Amygdala (tissue), 56 donors: ENCODE measurements around the gene MAGI2.
"Not testable (repeated sequence)": the region's sequence is repeated elsewhere in the genome, so short reads cannot be mapped to it uniquely, and the experiment has no call there.

Experiments used
- DNase-seq, 56 donors: peaks; one replicate each; lab custom pipeline; 2025; lab: John Stamatoyannopoulos, UW

Gene MAGI2

DNA sequence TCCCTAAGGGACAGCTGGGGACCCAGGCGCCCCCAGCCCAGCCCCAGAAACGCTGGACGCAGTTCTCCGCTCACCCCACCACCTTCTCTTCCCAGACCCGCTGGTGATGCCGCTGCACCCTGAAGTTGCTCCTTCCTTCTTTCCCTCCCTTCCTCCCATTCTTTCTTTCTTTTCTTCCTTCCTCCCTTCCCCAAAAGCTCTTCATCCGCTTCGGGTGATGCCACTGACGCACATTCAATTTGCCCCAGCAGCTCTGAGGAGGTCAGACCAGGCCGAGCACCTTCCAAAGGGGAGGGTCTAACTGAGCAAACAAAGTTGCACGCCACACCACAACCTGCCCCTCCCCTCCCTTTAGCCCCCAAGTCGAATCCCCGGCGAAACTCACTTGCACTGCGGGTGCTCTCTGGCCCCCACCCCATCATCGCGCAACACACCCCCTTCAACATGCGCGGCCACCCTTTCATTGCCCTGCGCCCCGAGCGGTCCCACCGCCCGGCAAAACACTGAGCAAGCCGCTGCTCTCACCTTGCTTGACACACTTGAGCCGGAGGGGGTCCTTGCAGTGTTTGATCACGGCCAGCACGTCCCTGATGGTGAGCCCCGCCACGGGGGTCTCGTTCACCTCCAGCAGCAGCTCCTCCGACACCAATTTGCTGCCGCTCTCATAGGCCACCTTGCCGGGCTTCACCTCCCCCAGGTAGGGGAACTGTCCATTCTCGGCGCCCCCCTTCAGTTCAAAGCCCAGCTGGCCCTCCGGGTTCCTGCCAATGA is 787 bp downstream of the MAGI2 start:
- DNase-seq, result peak in 28 of 56 donors; percentile 3 to 68 (median 45)

GRCh38 chr7:79452032-79452494 is 1.4 kb downstream of the MAGI2 start:
- peak; percentile 24 to 93 (median 82) for DNase-seq

DNA sequence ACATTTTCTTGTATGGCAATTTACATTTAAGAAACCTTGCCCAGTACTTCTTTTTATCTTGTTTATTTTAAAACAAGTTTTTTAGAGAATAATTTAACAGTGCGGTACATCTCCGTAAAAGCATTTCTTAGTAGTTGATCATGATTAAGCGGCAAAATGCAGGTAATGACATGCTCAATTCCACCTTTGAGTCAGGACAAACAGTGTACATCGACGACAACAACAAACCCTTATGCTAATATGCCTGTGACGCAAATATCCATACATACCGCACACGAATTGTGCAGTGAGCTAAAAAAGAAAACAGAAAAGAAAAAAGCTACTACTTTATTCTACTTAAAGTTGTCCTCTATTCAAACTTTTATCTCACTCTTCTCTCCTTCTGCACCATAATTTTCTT is 1.9 kb downstream of the MAGI2 start:
- DNase-seq, result no peak

DNA sequence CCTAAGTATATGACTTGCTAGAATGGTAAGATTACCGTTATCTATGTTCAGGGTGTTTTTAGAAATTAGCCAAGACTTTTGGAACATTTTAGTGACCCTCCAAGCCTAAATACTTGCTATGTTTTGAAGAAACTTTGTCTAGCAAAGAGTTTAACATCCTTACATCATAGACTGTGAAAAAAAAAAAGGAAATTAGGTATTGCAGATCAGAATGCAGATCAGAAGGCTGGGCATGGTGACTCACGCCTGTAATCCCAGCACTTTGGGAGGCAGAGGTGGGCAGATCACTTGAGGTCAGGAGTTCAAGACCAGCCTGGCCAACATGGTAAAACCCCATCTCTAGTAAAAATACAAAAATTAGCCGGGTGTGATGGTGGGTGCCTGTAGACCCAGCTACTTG is 10.7 kb downstream of the MAGI2 start:
- not testable (repeated sequence) for DNase-seq

DNA sequence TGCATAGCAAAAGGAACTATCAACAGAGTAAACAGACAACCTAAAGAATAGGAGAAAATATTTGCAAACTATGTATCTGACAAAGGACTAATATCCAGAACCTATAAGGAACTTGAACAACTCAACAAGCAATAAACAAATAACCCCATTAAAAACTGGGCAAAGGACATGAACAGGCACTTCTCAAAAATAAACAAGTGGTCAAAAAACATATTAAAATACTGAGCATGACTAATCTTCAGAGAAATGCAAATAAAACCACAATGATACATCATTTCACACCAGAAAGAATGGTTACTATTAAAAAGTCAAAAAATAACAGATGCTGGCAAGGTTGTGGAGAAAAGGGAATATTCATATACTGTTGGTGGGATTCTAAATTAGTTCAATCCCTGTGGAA is 17.1 kb downstream of the MAGI2 start:
- DNase-seq, result no peak

DNA sequence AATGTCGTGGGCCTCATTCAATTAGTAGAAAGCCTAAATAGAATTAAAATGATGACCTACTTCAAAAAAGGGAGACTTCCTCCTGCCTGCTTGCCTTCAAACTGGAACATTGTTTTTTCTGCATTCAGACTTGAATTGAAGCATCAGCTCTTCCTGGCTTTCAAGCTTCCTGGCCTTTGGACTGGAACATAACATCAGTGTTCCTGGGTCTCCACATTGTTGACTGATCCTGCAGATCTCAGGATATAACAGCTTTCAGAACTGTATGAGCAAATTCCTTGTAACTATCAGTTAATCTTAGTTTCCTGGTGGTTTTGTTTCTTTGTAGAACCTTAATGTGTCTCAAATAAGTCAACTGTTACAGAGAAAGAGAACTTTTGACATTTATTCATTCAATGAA is 18.6 kb downstream of the MAGI2 start:
- DNase-seq, result no peak

DNA sequence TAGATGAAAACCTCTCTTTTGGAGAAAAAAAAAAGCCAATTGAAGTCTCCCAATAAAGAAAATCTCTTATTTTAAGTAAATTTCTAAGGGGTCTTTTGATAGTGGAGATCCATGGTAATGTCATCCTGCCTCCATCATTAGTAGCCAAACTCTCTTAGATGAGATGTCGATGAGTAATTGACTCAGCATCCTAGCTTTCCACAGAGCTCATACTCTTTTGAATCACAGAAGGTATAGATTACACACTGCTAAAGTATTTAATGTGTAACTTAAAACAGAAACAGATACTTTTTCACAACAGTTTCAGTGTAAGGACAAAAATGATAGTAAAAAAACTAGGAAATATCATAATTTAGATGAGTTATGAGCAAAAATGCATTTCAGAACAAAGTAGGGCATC is 19.4 kb downstream of the MAGI2 start:
- DNase-seq, result no peak

GRCh38 chr7:79430391-79430790 is 23.1 kb downstream of the MAGI2 start:
- DNase-seq, result no peak

DNA sequence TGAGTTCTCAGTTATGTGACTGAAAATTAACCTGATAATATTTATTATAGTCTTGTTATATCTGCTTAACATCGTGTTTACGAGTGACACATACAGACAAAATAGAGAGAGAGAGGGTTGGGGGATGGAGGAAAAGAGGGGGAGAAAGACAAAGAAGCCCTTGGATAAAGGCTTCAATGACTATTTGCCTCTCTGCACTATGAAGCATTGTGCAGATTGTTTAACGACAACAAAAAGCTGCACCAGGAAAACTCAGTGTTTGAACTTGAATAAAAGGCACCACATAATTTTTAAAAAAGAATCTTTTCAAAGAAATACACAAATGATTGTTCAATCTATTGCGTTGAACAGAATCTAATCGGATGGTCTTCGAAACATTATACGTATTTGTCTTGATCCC is 27.8 kb downstream of the MAGI2 start:
- peak in 3 of 56 donors; percentile 6 to 35 (median 15) for DNase-seq

GRCh38 chr7:79421751-79422150 is 31.7 kb downstream of the MAGI2 start:
- DNase-seq, result peak in 1 of 56 donors; percentile 9

DNA sequence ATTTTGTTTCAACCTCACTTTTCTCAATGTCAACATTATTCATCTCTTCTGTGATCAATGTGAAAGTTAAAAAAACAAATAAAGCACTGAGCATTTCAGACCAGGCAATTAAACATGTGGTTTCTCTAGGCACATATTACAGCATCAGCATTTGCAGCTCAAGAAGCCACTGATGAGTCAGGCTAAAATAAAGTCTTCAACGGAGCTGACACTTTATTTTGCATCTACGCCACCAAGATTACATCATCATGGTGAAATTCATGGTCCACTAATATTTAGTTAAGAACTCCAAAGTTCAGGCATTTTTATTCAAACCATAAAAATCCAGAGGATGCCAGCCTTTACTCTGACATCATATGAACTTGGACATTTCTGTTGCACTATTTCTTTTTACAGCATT is 33.0 kb downstream of the MAGI2 start:
- no peak for DNase-seq

- no peak for DNase-seq
These were observed 38.6 kb downstream of the MAGI2 start for GRCh38 chr7:79414910-79415309.

DNA sequence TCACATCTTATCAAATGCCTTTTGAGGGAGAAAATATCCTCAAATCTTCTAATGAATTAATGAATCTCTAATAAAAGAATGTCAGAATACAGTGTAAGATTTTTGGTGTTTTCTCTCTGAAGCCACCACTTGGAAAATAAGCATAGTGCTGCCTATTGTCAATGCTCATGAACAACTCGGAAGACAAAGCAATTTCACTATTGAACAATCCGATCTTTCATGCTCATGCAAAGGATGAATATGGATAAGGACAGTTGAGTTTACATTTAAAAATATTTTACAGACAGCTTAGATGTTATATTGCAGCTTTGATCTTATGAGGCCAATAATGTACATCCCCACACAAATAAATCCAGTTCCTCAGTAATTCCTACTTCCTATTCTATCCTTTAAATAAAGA is 40.6 kb downstream of the MAGI2 start:
- DNase-seq, result no peak

DNA sequence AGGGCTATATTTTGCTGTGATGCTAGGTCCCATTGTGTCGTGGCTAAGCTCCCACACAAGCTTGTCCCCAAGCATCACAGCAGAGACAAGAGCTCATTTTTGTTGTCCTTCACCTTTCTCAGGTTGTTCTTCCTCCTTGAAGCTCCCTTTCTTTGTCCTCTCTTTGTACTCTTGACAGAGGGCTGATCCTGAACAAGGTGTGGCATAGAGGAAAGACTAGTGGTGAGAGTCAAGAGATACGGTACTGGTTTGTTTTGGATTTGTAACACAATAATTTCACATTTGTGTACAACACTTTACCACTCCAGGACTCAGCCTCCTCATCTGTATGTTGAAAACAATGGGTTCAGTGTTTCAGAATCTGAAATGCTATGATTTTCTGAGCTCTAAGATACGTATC is 41.0 kb downstream of the MAGI2 start:
- no peak for DNase-seq

DNA sequence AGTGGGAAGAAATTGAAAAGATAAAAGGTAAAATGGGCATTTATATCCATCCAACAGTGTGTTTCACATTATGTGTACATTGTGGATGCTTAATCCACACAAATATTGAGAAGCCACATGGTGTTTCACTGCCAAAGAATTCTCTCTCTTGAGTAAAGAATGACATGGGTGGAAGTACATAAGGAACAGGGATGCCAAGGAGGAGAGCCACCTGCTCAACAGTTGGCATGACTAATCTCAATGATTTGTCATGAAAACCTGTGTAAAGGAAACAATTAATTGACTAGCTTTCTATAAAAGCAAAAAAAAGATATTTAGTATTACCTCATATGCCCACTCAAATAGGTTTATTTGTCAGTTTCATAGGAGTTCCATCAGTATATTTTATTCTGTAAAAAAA is 43.1 kb downstream of the MAGI2 start:
- no peak for DNase-seq

- no peak for DNase-seq
These were observed 46.1 kb downstream of the MAGI2 start for GRCh38 chr7:79407351-79407750.

GRCh38 chr7:79406371-79406770 is 47.1 kb downstream of the MAGI2 start:
- no peak for DNase-seq

GRCh38 chr7:79405368-79405767 is 48.1 kb downstream of the MAGI2 start:
- DNase-seq, result no peak

DNA sequence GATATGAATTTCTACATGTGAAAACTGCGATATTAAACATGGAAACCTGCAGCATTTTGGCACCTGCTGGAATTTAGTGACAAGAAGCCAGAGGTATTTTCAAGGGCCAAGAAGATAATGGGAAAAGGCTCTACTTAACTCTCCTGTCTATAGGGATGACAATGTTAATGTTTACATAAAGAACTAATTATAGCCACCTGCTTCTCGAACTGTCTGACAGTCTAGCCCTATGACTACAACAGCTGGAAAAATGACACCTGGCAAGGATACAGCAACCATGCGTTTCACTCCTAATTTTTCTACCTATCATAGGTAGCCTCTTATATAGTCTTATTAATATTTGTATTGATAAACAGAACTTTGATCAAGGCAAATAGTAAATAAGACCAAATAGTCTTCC is 49.6 kb downstream of the MAGI2 start:
- DNase-seq, result no peak

DNA sequence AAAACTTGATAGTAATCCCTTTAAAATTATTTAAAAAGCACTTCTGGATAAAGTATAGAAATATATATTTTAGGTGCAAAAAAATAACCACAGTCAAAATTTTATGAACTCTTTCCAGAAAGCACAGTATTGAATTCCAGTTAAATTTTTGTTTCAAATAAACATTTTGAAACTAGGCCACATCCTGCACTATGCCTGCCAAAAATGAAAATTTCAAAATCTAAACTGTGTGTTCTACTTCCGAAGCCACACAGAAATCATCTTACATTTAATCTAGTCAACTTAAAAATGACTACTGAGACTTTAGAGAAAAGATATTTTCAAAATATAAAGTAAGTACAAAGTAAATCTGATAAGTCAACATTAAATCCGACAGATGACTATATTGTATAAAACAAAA is 50.0 kb downstream of the MAGI2 start:
- no peak for DNase-seq

DNA sequence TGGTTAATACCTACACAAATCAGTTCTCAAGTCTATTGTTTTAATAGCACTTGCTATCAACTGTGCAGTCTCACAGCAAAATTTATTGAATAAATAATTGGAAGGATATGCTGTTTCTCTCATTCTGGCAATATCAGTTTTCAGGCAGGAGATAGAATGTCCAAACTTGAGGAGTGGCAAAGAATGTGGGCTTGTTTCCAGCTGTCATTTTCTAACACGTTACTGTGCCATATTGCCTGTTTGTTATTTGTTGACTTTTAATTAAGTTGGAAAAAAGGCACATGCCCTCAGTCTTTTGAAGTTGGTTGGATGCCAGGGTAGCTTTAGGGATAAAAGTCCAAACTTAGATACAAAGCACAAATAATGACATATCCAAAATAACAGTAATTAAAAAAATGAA is 52.2 kb downstream of the MAGI2 start:
- DNase-seq, result no peak

DNA sequence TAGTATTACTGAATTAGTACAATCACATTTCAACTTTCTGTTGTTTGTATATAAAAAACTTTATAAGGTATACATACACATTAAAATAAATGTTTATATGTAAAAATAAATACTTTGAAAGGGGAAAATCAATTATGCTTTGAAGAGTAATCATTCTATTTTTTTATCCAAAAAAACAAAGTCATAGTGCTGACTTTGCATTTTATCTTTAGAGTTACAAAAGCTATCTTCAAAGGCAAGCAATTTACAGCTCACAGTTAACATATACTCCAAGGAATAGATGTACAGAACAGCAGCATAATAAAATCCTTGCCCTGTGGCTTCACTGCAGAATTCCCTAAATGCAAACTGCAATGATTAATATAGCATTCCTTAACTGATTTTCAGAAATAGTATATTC is 53.2 kb downstream of the MAGI2 start:
- no peak for DNase-seq
